ENCODE measurements around the gene NKX2-2.

NKX2-2 gene

GRCh38 chr20:21501184-21501583 lies 12.7 kb downstream of the NKX2-2 start:
- Histone ChIP-seq H3K27ac (ENCODE audit: low read length) (no peak overlapping the region), H3K9ac (ENCODE audit: low read depth, low read length) (no peak overlapping the region), H4K20me1 (ENCODE audit: insufficient read depth, low read length) (peaks cover 3% of the 10 kb centered on the region; the same call in 1 of the 2 replicates), H3K4me2 (ENCODE audit: insufficient read depth, low read length) (no peak overlapping the region), H2AFZ (ENCODE audit: low read depth, low read length) (no peak overlapping the region), H3K9me3 (ENCODE audit: insufficient read depth, low read length, severe bottlenecking) (no peaks in the 10 kb centered on the region), H3K36me3 (ENCODE audit: insufficient read depth, low read length) (no peaks in the 10 kb centered on the region), H3K79me2 (ENCODE audit: insufficient read depth, low read length) (no peaks in the 10 kb centered on the region), H3K4me3 (ENCODE audit: low read depth in 1 of 2, low read length in 2 of 2) (no peak overlapping the region), H3K27me3 (ENCODE audit: insufficient read depth, low read length, poor library complexity) (peaks cover 4% of the 10 kb centered on the region), H3K4me1 (ENCODE audit: insufficient read depth, low read length) (no peaks in the 10 kb centered on the region)
- no peak for TF ChIP-seq CTCF (IDR thresholded peaks at IDR 0.05; ENCODE audit: borderline replicate concordance, extremely low read depth, low read length, poor library complexity, severe bottlenecking)
- no peak for TF ChIP-seq EZH2 (IDR thresholded peaks at IDR 0.05; ENCODE audit: borderline replicate concordance, low read depth, low read length, severe bottlenecking)
- no peak for DNase-seq
- no peak for ATAC-seq (ENCODE audit: insufficient read depth, low read depth)

GRCh38 chr20:21500599-21500998 lies 13.3 kb downstream of the NKX2-2 start:
- peaks cover 3% of the 10 kb centered on the region; the same call in 1 of the 2 replicates for H4K20me1 ChIP-seq (ENCODE audit: insufficient read depth, low read length)
- H3K27me3 ChIP-seq (ENCODE audit: insufficient read depth, low read length, poor library complexity) = peaks cover 5% of the 10 kb centered on the region
- H3K4me3 ChIP-seq (ENCODE audit: low read depth in 1 of 2, low read length in 2 of 2) = no peak overlapping the region
- H3K4me1 ChIP-seq (ENCODE audit: insufficient read depth, low read length) = no peaks in the 10 kb centered on the region
- H3K27ac ChIP-seq (ENCODE audit: low read length) = no peak overlapping the region
- H3K9ac ChIP-seq (ENCODE audit: low read depth, low read length) = no peak overlapping the region
- no peaks in the 10 kb centered on the region for H3K79me2 ChIP-seq (ENCODE audit: insufficient read depth, low read length)
- no peak overlapping the region for H3K4me2 ChIP-seq (ENCODE audit: insufficient read depth, low read length)
- TF ChIP-seq CTCF (IDR thresholded peaks at IDR 0.05; ENCODE audit: borderline replicate concordance, extremely low read depth, low read length, poor library complexity, severe bottlenecking) (no peak), EZH2 (IDR thresholded peaks at IDR 0.05; ENCODE audit: borderline replicate concordance, low read depth, low read length, severe bottlenecking) (no peak)
- H2AFZ ChIP-seq (ENCODE audit: low read depth, low read length) = no peak overlapping the region
- no peak for ATAC-seq (ENCODE audit: insufficient read depth, low read depth)
- no peaks in the 10 kb centered on the region for H3K9me3 ChIP-seq (ENCODE audit: insufficient read depth, low read length, severe bottlenecking)
- no peak for DNase-seq
- no peaks in the 10 kb centered on the region for H3K36me3 ChIP-seq (ENCODE audit: insufficient read depth, low read length)

GRCh38 chr20:21499641-21500040 lies 14.2 kb downstream of the NKX2-2 start:
- no peak for ATAC-seq (ENCODE audit: insufficient read depth, low read depth)
- Histone ChIP-seq H3K79me2 (ENCODE audit: insufficient read depth, low read length) (no peaks in the 10 kb centered on the region), H3K9me3 (ENCODE audit: insufficient read depth, low read length, severe bottlenecking) (no peaks in the 10 kb centered on the region), H4K20me1 (ENCODE audit: insufficient read depth, low read length) (peaks cover 3% of the 10 kb centered on the region; the same call in 1 of the 2 replicates), H3K4me3 (ENCODE audit: low read depth in 1 of 2, low read length in 2 of 2) (no peak overlapping the region), H3K4me1 (ENCODE audit: insufficient read depth, low read length) (no peaks in the 10 kb centered on the region), H2AFZ (ENCODE audit: low read depth, low read length) (no peak overlapping the region), H3K9ac (ENCODE audit: low read depth, low read length) (no peak overlapping the region), H3K27ac (ENCODE audit: low read length) (no peak overlapping the region), H3K27me3 (ENCODE audit: insufficient read depth, low read length, poor library complexity) (peaks cover 7% of the 10 kb centered on the region), H3K36me3 (ENCODE audit: insufficient read depth, low read length) (no peaks in the 10 kb centered on the region), H3K4me2 (ENCODE audit: insufficient read depth, low read length) (no peak overlapping the region)
- DNase-seq = no peak
- TF ChIP-seq CTCF (IDR thresholded peaks at IDR 0.05; ENCODE audit: borderline replicate concordance, extremely low read depth, low read length, poor library complexity, severe bottlenecking) (no peak), EZH2 (IDR thresholded peaks at IDR 0.05; ENCODE audit: borderline replicate concordance, low read depth, low read length, severe bottlenecking) (no peak)

- Histone ChIP-seq H2AFZ (ENCODE audit: low read depth, low read length) (no peak overlapping the region), H3K4me3 (ENCODE audit: low read depth in 1 of 2, low read length in 2 of 2) (no peak overlapping the region), H3K4me2 (ENCODE audit: insufficient read depth, low read length) (no peak overlapping the region), H3K4me1 (ENCODE audit: insufficient read depth, low read length) (no peaks in the 10 kb centered on the region), H3K27me3 (ENCODE audit: insufficient read depth, low read length, poor library complexity) (peaks cover 7% of the 10 kb centered on the region), H4K20me1 (ENCODE audit: insufficient read depth, low read length) (no peaks in the 10 kb centered on the region), H3K9ac (ENCODE audit: low read depth, low read length) (no peak overlapping the region), H3K79me2 (ENCODE audit: insufficient read depth, low read length) (no peaks in the 10 kb centered on the region), H3K36me3 (ENCODE audit: insufficient read depth, low read length) (no peaks in the 10 kb centered on the region), H3K27ac (ENCODE audit: low read length) (no peak overlapping the region), H3K9me3 (ENCODE audit: insufficient read depth, low read length, severe bottlenecking) (no peaks in the 10 kb centered on the region)
- no peak for ATAC-seq (ENCODE audit: insufficient read depth, low read depth)
- no peak for DNase-seq
- no peak for TF ChIP-seq EZH2 (IDR thresholded peaks at IDR 0.05; ENCODE audit: borderline replicate concordance, low read depth, low read length, severe bottlenecking)
- TF ChIP-seq CTCF (IDR thresholded peaks at IDR 0.05; ENCODE audit: borderline replicate concordance, extremely low read depth, low read length, poor library complexity, severe bottlenecking) = no peak
These were observed 15.2 kb downstream of the NKX2-2 start for GRCh38 chr20:21498635-21499034.

Measured in DND-41 (cell line).